Tongue (tissue), 1 donor: Measurements from ENCODE around the gene CWC27. TPM values are rescaled to one million over a fixed set of nuclear protein-coding genes. Genes with fewer than 3 reads are reported as not detected.

ENCODE experiments used
- total RNA-seq: library from RNA; depleted of rRNA; stranded (reverse); fragments of >200 nt; gene quantifications from one replicate; pipeline ENCODE4 v1.2.3, GENCODE V29; 2014

The CWC27 gene
- total RNA-seq, 1 donor from 2014 or later = 22.6 TPM

Other genes with a start within 250 kb of the CWC27 start
- gene SHISAL2B, start 78.4 kb upstream of the CWC27 start, total RNA-seq = not detected
- 19.1 TPM for gene SREK1IP1, start 239 bp upstream of the CWC27 start, total RNA-seq